Astrocyte of the spinal cord (primary cell): ENCODE data around the gene LMOD2.

Experiments
- DNase-seq: peaks from one replicate; pipeline ENCODE4 v3.0.0; 2011; ENCODE audit warnings: low read depth, low spot score
- H3K4me3 ChIP-seq: 2 replicates; pipeline ENCODE4 v1.5.1; 2011; ENCODE audit warnings: low read depth, mild to moderate bottlenecking, low read length, moderate library complexity
- in situ Hi-C: cut with HindIII; loops from 2 replicates; pipeline ENCODE4 v1.10.0; 2017; ENCODE audit warnings: low sequenced_read_pairs
- TF ChIP-seq, protein P1 (sequence below): IDR thresholded peaks from 2 replicates; pipeline ENCODE4 v1.5.1; 2012; ENCODE audit warnings: low read depth, mild to moderate bottlenecking, low read length, inconsistent platforms

LMOD2 gene

GRCh38 chr7:123695944-123696677, 40.4 kb downstream of the LMOD2 start:
- in situ Hi-C loops: no loop called here
- no peak overlapping the region for H3K4me3 ChIP-seq
- no peak for DNase-seq
- TF ChIP-seq, protein P1, sequence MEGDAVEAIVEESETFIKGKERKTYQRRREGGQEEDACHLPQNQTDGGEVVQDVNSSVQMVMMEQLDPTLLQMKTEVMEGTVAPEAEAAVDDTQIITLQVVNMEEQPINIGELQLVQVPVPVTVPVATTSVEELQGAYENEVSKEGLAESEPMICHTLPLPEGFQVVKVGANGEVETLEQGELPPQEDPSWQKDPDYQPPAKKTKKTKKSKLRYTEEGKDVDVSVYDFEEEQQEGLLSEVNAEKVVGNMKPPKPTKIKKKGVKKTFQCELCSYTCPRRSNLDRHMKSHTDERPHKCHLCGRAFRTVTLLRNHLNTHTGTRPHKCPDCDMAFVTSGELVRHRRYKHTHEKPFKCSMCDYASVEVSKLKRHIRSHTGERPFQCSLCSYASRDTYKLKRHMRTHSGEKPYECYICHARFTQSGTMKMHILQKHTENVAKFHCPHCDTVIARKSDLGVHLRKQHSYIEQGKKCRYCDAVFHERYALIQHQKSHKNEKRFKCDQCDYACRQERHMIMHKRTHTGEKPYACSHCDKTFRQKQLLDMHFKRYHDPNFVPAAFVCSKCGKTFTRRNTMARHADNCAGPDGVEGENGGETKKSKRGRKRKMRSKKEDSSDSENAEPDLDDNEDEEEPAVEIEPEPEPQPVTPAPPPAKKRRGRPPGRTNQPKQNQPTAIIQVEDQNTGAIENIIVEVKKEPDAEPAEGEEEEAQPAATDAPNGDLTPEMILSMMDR: no peak

GRCh38 chr7:123705211-123705901, 49.7 kb downstream of the LMOD2 start:
- in situ Hi-C loops: no loop called here
- TF ChIP-seq, protein P1: no peak
- no peak for DNase-seq
- no peak overlapping the region for H3K4me3 ChIP-seq

- no peak for DNase-seq
- H3K4me3 ChIP-seq: no peak overlapping the region
- TF ChIP-seq, protein P1: no peak
- in situ Hi-C loops: no loop called here
Measured at GRCh38 chr7:123709525-123709924, 53.9 kb downstream of the LMOD2 start.

DNA sequence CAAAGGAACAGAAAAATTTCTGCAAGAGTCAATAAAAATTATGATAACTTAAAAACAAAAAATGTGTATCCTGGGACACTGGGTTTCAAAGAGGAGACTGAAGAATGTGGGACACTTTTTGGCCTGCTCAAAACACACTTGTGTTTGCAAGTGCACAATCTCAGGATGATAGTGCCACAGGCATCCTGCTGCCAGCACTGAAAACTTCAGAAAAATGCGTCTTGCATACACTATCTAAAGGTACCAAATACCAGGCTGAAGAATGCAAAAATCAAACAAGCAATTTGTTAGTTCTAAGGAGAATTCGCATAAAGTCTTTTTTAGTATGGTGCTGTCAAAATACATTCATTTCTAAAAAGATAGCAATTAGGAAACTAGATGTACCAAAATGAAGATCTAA, 55.0 kb downstream of the LMOD2 start:
- in situ Hi-C loops: no loop called here
- TF ChIP-seq, protein P1: no peak
- no peak overlapping the region for H3K4me3 ChIP-seq
- DNase-seq: no peak

- in situ Hi-C loops: no loop called here
- no peak overlapping the region for H3K4me3 ChIP-seq
- TF ChIP-seq, protein P1: no peak
- no peak for DNase-seq
Measured at GRCh38 chr7:123711832-123712293, 56.2 kb downstream of the LMOD2 start.

DNA sequence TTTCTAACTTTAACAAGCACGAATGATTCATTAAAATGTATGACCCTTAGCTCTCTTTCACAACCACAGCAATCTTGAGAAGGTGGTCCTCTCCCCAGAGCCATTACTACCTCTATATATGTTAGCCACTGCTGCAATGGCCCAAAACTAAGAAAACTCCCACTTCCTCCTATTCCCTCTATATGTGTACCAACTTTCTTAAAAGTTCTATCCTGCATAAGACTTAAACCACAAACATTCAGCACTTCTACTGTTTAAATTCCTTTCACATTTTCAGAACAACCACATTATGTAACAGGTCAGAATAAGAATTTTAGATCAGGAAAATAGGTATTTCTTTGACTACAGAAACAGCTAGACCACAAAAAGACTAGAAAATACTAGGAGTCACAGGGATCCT, 57.0 kb downstream of the LMOD2 start:
- peak; percentile 75 for DNase-seq
- TF ChIP-seq, protein P1: no peak
- in situ Hi-C loops: no loop called here
- no peak overlapping the region for H3K4me3 ChIP-seq
